Vagina (tissue), 2 donors: Measurements from ENCODE around the gene FCHO1. TPM values are rescaled to one million over a fixed set of nuclear protein-coding genes. Genes with fewer than 3 reads are reported as not detected.

Experiments
- DNase-seq, 2 donors: peaks; one replicate each; pipeline ENCODE4 v3.0.0-alpha.2; 2017; ENCODE audit errors: extremely low spot score in 2 of 2
- H3K27ac ChIP-seq: fragments of 200-600 bp; sonication (generic); one replicate; pipeline ENCODE4 v1.5.1; 2019
- H3K27me3 ChIP-seq: fragments of 200-600 bp; sonication (generic); one replicate; pipeline ENCODE4 v1.5.1; 2019
- H3K36me3 ChIP-seq, 2 donors: fragments of 200-600 bp; sonication (generic); one replicate each; pipeline ENCODE4 v1.5.1; 2017 to 2019
- H3K4me1 ChIP-seq: fragments of 200-600 bp; sonication (generic); one replicate; pipeline ENCODE4 v1.5.1; 2019
- H3K4me3 ChIP-seq, 2 donors: fragments of 200-600 bp; sonication (generic); 1 replicate in 1 of 2; 2 replicates in 1 of 2; pipeline ENCODE4 v1.5.1; 2016 to 2019
- H3K9me3 ChIP-seq: fragments of 200-600 bp; sonication (generic); one replicate; pipeline ENCODE4 v1.5.1; 2019
- CTCF ChIP-seq, 3 experiments: fragments of 450-650 bp in 2 of 3; fragments of 200-600 bp in 1 of 3; sonication (generic) in 1 of 3; IDR thresholded peaks; one replicate each; pipeline ENCODE4 v1.5.1; 2017 to 2019; ENCODE audit warnings: antibody characterized with exemption in 3 of 3, mild to moderate bottlenecking in 2 of 3, moderate library complexity in 2 of 3
- POLR2A ChIP-seq, 2 donors: fragments of 450-650 bp; IDR thresholded peaks; one replicate each; pipeline ENCODE4 v1.6.1; 2017; ENCODE audit warnings: antibody characterized with exemption in 2 of 2, mild to moderate bottlenecking in 2 of 2, moderate library complexity in 2 of 2
- POLR2AphosphoS5 ChIP-seq, 2 donors: sonication (generic); formaldehyde crosslinking; IDR thresholded peaks; one replicate each; pipeline ENCODE4 v1.9.0; 2017; ENCODE audit warnings: antibody characterized with exemption in 2 of 2, mild to moderate bottlenecking in 2 of 2, low read depth in 1 of 2; ENCODE audit not compliant: insufficient read depth in 1 of 2
- intact Hi-C: fragments of 100-400 bp; cut with DNase I; formaldehyde crosslinking; loops from one replicate; pipeline ENCODE4 v1.15.1; 2023
- total RNA-seq: library from RNA; depleted of rRNA; stranded (reverse); fragments of >200 nt; gene quantifications from one replicate; pipeline ENCODE4 v1.2.3, GENCODE V29; 2016

FCHO1 gene
- total RNA-seq, 1 donor from 2014 or later: 12.3 TPM

GRCh38 chr19:17747205-17748098 lies 3.8 kb upstream of the FCHO1 start:
- TF ChIP-seq POLR2A (IDR thresholded peaks at IDR 0.05): no peak
- no peak for TF ChIP-seq CTCF (IDR thresholded peaks at IDR 0.05)
- no peak for TF ChIP-seq POLR2AphosphoS5 (IDR thresholded peaks at IDR 0.05; ENCODE audit: insufficient read depth in 1 of 2, low read depth in 1 of 2)
- Histone ChIP-seq H3K36me3 (no peaks in the 10 kb centered on the region), H3K4me1 (peaks cover 4% of the 10 kb centered on the region), H3K9me3 (no peaks in the 10 kb centered on the region), H3K4me3 (peak overlapping the region; percentile 37 to 43), H3K27ac (no peak overlapping the region), H3K27me3 (no peaks in the 10 kb centered on the region)
- intact Hi-C loops: no loop called here
- no peak for DNase-seq

- Histone ChIP-seq H3K27ac (no peak overlapping the region), H3K27me3 (no peaks in the 10 kb centered on the region), H3K4me1 (peaks cover 4% of the 10 kb centered on the region), H3K9me3 (no peaks in the 10 kb centered on the region), H3K4me3 (no peak overlapping the region), H3K36me3 (no peaks in the 10 kb centered on the region)
- TF ChIP-seq POLR2AphosphoS5 (IDR thresholded peaks at IDR 0.05; ENCODE audit: insufficient read depth in 1 of 2, low read depth in 1 of 2): no peak
- TF ChIP-seq POLR2A (IDR thresholded peaks at IDR 0.05): no peak
- no peak for DNase-seq
- intact Hi-C loops: no loop called here
Measured at GRCh38 chr19:17748884-17749638, 2.2 kb upstream of the FCHO1 start.

- Histone ChIP-seq H3K4me1 (peaks cover 4% of the 10 kb centered on the region), H3K9me3 (no peaks in the 10 kb centered on the region), H3K27me3 (no peaks in the 10 kb centered on the region), H3K36me3 (no peaks in the 10 kb centered on the region), H3K27ac (no peak overlapping the region), H3K4me3 (no peak overlapping the region)
- no peak for DNase-seq
- TF ChIP-seq POLR2AphosphoS5 (IDR thresholded peaks at IDR 0.05; ENCODE audit: insufficient read depth in 1 of 2, low read depth in 1 of 2) (no peak), CTCF (IDR thresholded peaks at IDR 0.05) (no peak), POLR2A (IDR thresholded peaks at IDR 0.05) (no peak)
- intact Hi-C loops: no loop called here
Measured at GRCh38 chr19:17749912-17750317, 1.4 kb upstream of the FCHO1 start.

GRCh38 chr19:17751912-17752273 lies 616 bp downstream of the FCHO1 start:
- Histone ChIP-seq H3K4me3 (peak overlapping the region in 1 of 2 donors; percentile 13), H3K27ac (peak overlapping the region; percentile 36)
- intact Hi-C loops: no loop called here

GRCh38 chr19:17752865-17753639 lies 1.8 kb downstream of the FCHO1 start:
- Histone ChIP-seq H3K9me3 (no peaks in the 10 kb centered on the region), H3K36me3 (no peaks in the 10 kb centered on the region), H3K4me3 (no peak overlapping the region), H3K27ac (no peak overlapping the region), H3K4me1 (peaks cover 7% of the 10 kb centered on the region), H3K27me3 (no peaks in the 10 kb centered on the region)
- intact Hi-C loops: no loop called here
- TF ChIP-seq POLR2A (IDR thresholded peaks at IDR 0.05): no peak
- no peak for TF ChIP-seq POLR2AphosphoS5 (IDR thresholded peaks at IDR 0.05; ENCODE audit: insufficient read depth in 1 of 2, low read depth in 1 of 2)
- no peak for TF ChIP-seq CTCF (IDR thresholded peaks at IDR 0.05)
- DNase-seq: no peak

More at GRCh38 chr19:17751912-17752273, 616 bp downstream of the FCHO1 start:
- no peak for TF ChIP-seq POLR2AphosphoS5 (IDR thresholded peaks at IDR 0.05; ENCODE audit: insufficient read depth in 1 of 2, low read depth in 1 of 2)
- Histone ChIP-seq H3K36me3 (no peaks in the 10 kb centered on the region), H3K4me1 (peaks cover 4% of the 10 kb centered on the region), H3K9me3 (no peaks in the 10 kb centered on the region), H3K27me3 (no peaks in the 10 kb centered on the region)
- no peak for DNase-seq
